Caco-2 (cell line): ENCODE results near the gene GNG14. TPM values are rescaled to one million over a fixed set of nuclear protein-coding genes. Genes with fewer than 3 reads are reported as not detected.

Source experiments
- BruUV-seq: library from RNA; stranded (reverse); fragments of 400-500 nt; replicated peaks from 2 replicates; lab custom pipeline; 2021; lab: Mats Ljungman, UMichigan
- CTCF ChIA-PET: fragments of 300-600 bp; sonication (Branson Sonifier 250); formaldehyde crosslinking; loops from one replicate; lab custom pipeline; 2022; ENCODE audit warnings: antibody characterized with exemption; lab: Charles Lee
- POLR2A ChIA-PET: fragments of 300-600 bp; sonication (Branson Sonifier 250); formaldehyde crosslinking; loops from one replicate; lab custom pipeline; 2022; ENCODE audit warnings: antibody characterized with exemption; lab: Charles Lee
- DNase-seq, 2 experiments: peaks; one replicate each; pipeline versions ENCODE4 v3.0.0 to v3.0.0-alpha.2; 2020 to 2022
- H3K27me3 ChIP-seq: replicated peaks from 2 replicates; pipeline ENCODE4 v1.6.0; 2011; ENCODE audit warnings: low read length; ENCODE audit not compliant: control insufficient read depth, insufficient read depth
- H3K36me3 ChIP-seq: 2 replicates; pipeline ENCODE4 v1.5.1; 2011; ENCODE audit warnings: low read length; ENCODE audit not compliant: control insufficient read depth, insufficient read depth
- H3K4me1 ChIP-seq: fragments of 250-450 bp; sonication (Bioruptor Pico); 2 replicates; pipeline ENCODE4 v1.5.1; 2020; ENCODE audit warnings: mild to moderate bottlenecking
- H3K4me3 ChIP-seq: 2 replicates; pipeline ENCODE4 v1.5.1; 2011; ENCODE audit warnings: low read depth, mild to moderate bottlenecking, control low read depth, low read length
- H3K9me3 ChIP-seq: fragments of 250-450 bp; sonication (Bioruptor Pico); 2 replicates; pipeline ENCODE4 v1.5.1; 2020; ENCODE audit warnings: mild to moderate bottlenecking, moderate library complexity
- H3K27ac Mint-ChIP-seq: one replicate; pipeline ENCODE4 v1.8.0; 2022; ENCODE audit warnings: mixed read lengths; ENCODE audit not compliant: unreplicated experiment
- H3K27me3 Mint-ChIP-seq: one replicate; pipeline ENCODE4 v1.8.0; 2022; ENCODE audit warnings: mixed read lengths; ENCODE audit not compliant: insufficient read depth, unreplicated experiment
- H3K36me3 Mint-ChIP-seq: one replicate; pipeline ENCODE4 v1.8.0; 2022; ENCODE audit warnings: mild to moderate bottlenecking, mixed read lengths; ENCODE audit not compliant: insufficient read depth, unreplicated experiment
- H3K4me1 Mint-ChIP-seq: one replicate; pipeline ENCODE4 v1.8.0; 2022; ENCODE audit warnings: low read depth, mixed read lengths; ENCODE audit not compliant: unreplicated experiment
- H3K4me3 Mint-ChIP-seq: one replicate; pipeline ENCODE4 v1.8.0; 2022; ENCODE audit warnings: mild to moderate bottlenecking, moderate library complexity, mixed read lengths; ENCODE audit not compliant: unreplicated experiment
- H3K9me3 Mint-ChIP-seq: one replicate; pipeline ENCODE4 v1.8.0; 2022; ENCODE audit warnings: mixed read lengths; ENCODE audit not compliant: unreplicated experiment
- CTCF ChIP-seq, 2 experiments: fragments of 200-600 bp in 1 of 2; IDR thresholded peaks; 1 replicate in 1 of 2; 2 replicates in 1 of 2; pipeline versions ENCODE4 v1.5.1 to v1.8.0; 2011 to 2022; ENCODE audit warnings: antibody characterized with exemption in 1 of 2, control low read depth in 1 of 2, inconsistent platforms in 1 of 2, low read depth in 1 of 2, low read length in 1 of 2, mild to moderate bottlenecking in 1 of 2, moderate library complexity in 1 of 2; ENCODE audit not compliant: insufficient read depth in 1 of 2, severe bottlenecking in 1 of 2, unreplicated experiment in 1 of 2
- intact Hi-C: fragments of 100-400 bp; cut with micrococcal nuclease; formaldehyde crosslinking; loops from one replicate; pipeline ENCODE4 v1.10.0; 2022; ENCODE audit not compliant: unreplicated experiment
- total RNA-seq: library from RNA; stranded (reverse); gene quantifications from 2 replicates; pipeline ENCODE4 v1.2.3, GENCODE V29; 2022

The GNG14 gene
- total RNA-seq, 1 experiment from 2014 or later, result not detected

- Mint-ChIP-seq H3K9me3 (no peaks in the 10 kb centered on the region), H3K27me3 (no peaks in the 10 kb centered on the region), H3K4me3 (no peak overlapping the region), H3K4me1 (no peaks in the 10 kb centered on the region), H3K27ac (no peak overlapping the region), H3K36me3 (peaks cover 8% of the 10 kb centered on the region)
- ChIA-PET CTCF (interaction anchor here (0.6 kb wide), 2 partner anchors 909 to 1566 kb away, joined by 3 to 4 read pairs; no protein-coding TSS in a partner anchor), POLR2A (interaction anchor here (0.9 kb wide), 1 partner anchor 14 kb away, joined by 3 read pairs; no protein-coding TSS in a partner anchor)
- Histone ChIP-seq H3K4me3 (no peak overlapping the region), H3K27me3 (no peaks in the 10 kb centered on the region), H3K9me3 (no peaks in the 10 kb centered on the region), H3K4me1 (no peaks in the 10 kb centered on the region), H3K36me3 (peaks cover 1% of the 10 kb centered on the region; the same call in 1 of the 2 replicates)
- BruUV-seq, result no TSS peak
- intact Hi-C loops, result no loop called here
- TF ChIP-seq CTCF (IDR thresholded peaks at IDR 0.05; ENCODE audit: insufficient read depth in 1 of 2, low read depth in 1 of 2, low read length in 1 of 2, severe bottlenecking in 1 of 2, unreplicated experiment in 1 of 2), result no peak
- DNase-seq, result no peak
These were observed 6.8 kb downstream of the GNG14 start for GRCh38 chr19:12694641-12695040.

GRCh38 chr19:12695096-12695495 lies 7.3 kb downstream of the GNG14 start:
- no peaks in the 10 kb centered on the region for H3K9me3 ChIP-seq
- Mint-ChIP-seq H3K4me1 (no peaks in the 10 kb centered on the region), H3K4me3 (no peak overlapping the region), H3K9me3 (no peaks in the 10 kb centered on the region), H3K27ac (no peak overlapping the region), H3K36me3 (peaks cover 8% of the 10 kb centered on the region), H3K27me3 (no peaks in the 10 kb centered on the region)
- H3K4me1 ChIP-seq, result no peaks in the 10 kb centered on the region
- CTCF ChIA-PET, result no interaction called here
- BruUV-seq, result no TSS peak
- no peak for TF ChIP-seq CTCF (IDR thresholded peaks at IDR 0.05; ENCODE audit: insufficient read depth in 1 of 2, low read depth in 1 of 2, low read length in 1 of 2, severe bottlenecking in 1 of 2, unreplicated experiment in 1 of 2)
- POLR2A ChIA-PET, result no interaction called here
- no peak overlapping the region for H3K4me3 ChIP-seq
- no peak for DNase-seq
- no peaks in the 10 kb centered on the region for H3K27me3 ChIP-seq
- H3K36me3 ChIP-seq, result peaks cover 1% of the 10 kb centered on the region; the same call in 1 of the 2 replicates
- intact Hi-C loops, result no loop called here

- Histone ChIP-seq H3K36me3 (peaks cover 1% of the 10 kb centered on the region; the same call in 1 of the 2 replicates), H3K9me3 (no peaks in the 10 kb centered on the region), H3K27me3 (no peaks in the 10 kb centered on the region), H3K4me3 (peak overlapping the region; percentile 100), H3K4me1 (no peaks in the 10 kb centered on the region)
- Mint-ChIP-seq H3K27me3 (no peaks in the 10 kb centered on the region), H3K36me3 (peaks cover 9% of the 10 kb centered on the region), H3K27ac (no peak overlapping the region), H3K4me3 (peak overlapping the region; percentile 81), H3K9me3 (no peaks in the 10 kb centered on the region), H3K4me1 (no peaks in the 10 kb centered on the region)
- no peak for TF ChIP-seq CTCF (IDR thresholded peaks at IDR 0.05; ENCODE audit: insufficient read depth in 1 of 2, low read depth in 1 of 2, low read length in 1 of 2, severe bottlenecking in 1 of 2, unreplicated experiment in 1 of 2)
- ChIA-PET CTCF (no interaction called here), POLR2A (no interaction called here)
- DNase-seq, result no peak
- intact Hi-C loops, result no loop called here
- BruUV-seq, result TSS peak; percentile 13
These were observed 7.7 kb downstream of the GNG14 start for GRCh38 chr19:12695514-12695913.
